Measurements from ENCODE around the gene AQP7. TPM values are rescaled to one million over a fixed set of nuclear protein-coding genes. Genes with fewer than 3 reads are reported as not detected.
A peak's percentile ranks its signal among the peaks of the same experiment; 100 is the strongest.
"Not testable (repeated sequence)": the region's sequence is repeated elsewhere in the genome, so short reads cannot be mapped to it uniquely, and the experiment has no call there.

Gene AQP7
- total RNA-seq, 1 experiment from 2014 or later: not detected

GRCh38 chr9:33382397-33382796 lies 20.0 kb downstream of the AQP7 start:
- in situ Hi-C loops (cut with HindIII; ENCODE audit: low pct_unique_long_range_greater_than_20kb, low sequenced_read_pairs): not testable (repeated sequence)
- DNase-seq (ENCODE audit: low read depth): peak; percentile 28

DNA sequence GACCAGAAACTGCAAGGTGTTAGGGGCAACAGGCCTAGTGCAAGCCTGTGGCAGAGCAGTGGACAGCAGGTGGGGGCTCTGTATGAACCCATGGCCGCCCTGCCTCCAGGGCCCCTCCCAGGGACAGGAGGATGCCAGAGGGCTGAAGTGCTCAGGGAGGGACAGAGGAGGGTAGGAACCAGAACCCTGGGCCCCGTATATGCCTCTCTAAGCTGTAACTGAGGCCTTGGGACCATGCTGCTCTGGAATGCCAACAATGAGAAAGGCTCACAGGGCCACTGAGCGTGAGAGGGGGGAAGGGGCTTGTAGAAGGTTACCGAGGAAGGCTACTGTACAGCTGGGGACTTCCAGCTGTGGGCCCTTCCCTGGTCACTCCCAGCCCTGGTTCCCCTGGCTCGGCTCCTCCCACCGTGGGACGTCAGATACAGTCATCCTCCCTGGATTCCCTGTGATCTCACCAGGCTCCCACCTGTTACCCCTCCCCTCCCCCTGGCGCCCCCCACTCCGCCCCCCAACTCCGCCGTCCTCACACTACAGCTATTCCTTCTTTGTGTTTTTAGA lies 21.1 kb downstream of the AQP7 start:
- in situ Hi-C loops (cut with HindIII; ENCODE audit: low pct_unique_long_range_greater_than_20kb, low sequenced_read_pairs): no loop called here
- no peak for DNase-seq (ENCODE audit: low read depth)

DNA sequence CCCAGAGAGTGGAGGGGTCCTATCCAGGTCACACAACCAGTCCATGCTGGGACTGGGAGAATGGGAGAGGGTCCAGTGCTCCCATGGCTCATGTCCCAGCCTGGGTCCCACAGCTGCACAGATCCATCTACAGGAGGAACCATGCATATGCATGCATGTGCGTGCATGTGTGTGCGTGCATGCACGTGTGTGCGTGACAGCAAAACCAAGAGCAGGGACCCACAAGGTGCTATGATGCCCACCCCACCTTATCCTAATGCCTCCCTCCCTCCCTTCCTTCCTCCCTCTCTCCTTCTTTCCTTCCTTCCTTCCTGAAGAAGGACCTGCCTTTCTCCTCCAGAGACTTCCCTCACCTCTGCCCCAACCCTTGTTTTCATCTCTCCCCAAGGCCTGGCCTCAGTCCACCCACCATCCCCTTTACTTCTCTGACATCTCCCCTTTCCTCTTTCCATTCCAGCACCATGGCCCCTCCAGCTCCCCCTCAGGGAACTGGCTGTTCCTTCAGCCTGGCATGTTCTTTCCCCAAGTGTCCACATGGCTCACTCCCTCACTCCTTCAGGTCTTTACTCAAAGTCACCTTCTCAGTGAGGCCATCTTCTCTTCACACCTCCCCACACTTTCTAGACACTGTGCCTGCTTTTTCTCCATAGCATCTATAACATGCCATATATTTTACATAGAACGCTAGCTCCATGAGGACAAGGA lies 21.8 kb downstream of the AQP7 start:
- in situ Hi-C loops (cut with HindIII; ENCODE audit: low pct_unique_long_range_greater_than_20kb, low sequenced_read_pairs): no loop called here
- no peak for DNase-seq (ENCODE audit: low read depth)

DNA sequence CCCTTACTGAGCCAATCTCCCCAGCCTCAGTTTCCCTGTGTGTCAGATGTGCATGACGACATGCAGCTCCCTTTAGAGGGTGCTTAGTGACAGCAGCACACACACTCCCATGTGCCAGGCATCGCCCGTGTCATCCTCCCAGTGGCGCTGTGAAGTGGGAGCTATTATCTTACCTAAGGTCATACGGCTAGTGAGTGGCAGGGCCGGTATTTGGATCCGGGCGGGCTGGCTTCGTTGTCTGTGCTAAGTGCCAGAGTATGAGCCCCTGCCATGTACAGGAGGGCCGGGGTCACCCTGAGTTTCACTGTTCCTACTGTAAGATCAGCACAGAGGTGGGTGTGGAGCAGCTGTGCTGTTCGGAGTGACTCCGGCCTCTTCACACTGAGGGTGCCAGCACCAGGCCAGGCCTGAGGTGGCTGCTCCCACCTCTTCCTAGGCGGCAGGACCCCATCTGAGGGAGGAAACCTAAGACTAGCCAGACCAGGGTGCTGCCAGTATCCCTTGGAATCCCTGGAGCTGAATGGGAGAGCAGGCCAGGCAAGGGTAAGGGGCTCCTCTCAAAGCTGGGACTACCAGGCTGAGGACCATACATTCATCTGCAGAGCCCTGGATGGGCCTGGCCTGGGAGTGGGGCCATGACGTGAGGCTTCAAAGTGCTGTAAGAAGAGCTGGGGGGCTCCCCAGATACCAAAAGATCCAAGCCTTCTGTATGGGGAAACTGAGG lies 22.5 kb downstream of the AQP7 start:
- in situ Hi-C loops (cut with HindIII; ENCODE audit: low pct_unique_long_range_greater_than_20kb, low sequenced_read_pairs): no loop called here
- no peak for DNase-seq (ENCODE audit: low read depth)

- in situ Hi-C loops (cut with HindIII; ENCODE audit: low pct_unique_long_range_greater_than_20kb, low sequenced_read_pairs): no loop called here
- DNase-seq (ENCODE audit: low read depth): no peak
Observed at GRCh38 chr9:33378121-33378795, 24.1 kb downstream of the AQP7 start.

DNA sequence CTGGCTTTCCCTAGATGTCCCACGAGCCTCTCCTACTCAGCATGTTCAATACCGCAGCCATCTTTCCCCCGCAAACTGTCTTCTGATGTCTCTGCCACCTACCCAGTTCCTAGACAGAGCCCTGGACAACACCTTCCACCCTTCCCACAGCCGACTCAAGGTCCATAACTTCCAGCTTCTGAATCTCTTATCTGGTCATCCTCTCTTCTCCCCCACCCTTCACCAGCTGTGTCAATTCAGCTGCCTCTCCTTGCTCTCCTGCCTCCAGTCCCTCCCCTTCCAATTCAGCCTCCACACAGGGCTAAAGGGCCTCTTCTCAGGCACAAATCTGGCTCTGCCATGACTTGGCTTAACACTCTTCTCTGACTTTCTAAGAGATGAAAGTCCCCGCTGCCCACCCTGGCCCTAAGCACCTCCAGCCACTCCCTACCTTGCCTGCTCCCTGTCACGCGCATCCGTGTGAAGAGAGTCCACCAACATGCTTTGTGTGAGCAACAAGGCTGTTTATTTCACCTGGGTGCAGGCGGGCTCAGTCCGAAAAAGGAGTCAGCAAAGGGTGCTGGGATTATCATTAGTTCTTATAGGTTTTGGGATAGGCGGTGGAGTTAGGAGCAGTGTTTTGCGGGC lies 25.2 kb downstream of the AQP7 start:
- in situ Hi-C loops (cut with HindIII; ENCODE audit: low pct_unique_long_range_greater_than_20kb, low sequenced_read_pairs): no loop called here
- no peak for DNase-seq (ENCODE audit: low read depth)

- in situ Hi-C loops (cut with HindIII; ENCODE audit: low pct_unique_long_range_greater_than_20kb, low sequenced_read_pairs): no loop called here
- DNase-seq (ENCODE audit: low read depth): no peak
Observed at GRCh38 chr9:33375841-33376321, 26.5 kb downstream of the AQP7 start.

- in situ Hi-C loops (cut with HindIII; ENCODE audit: low pct_unique_long_range_greater_than_20kb, low sequenced_read_pairs): no loop called here
- DNase-seq (ENCODE audit: low read depth): no peak
Observed at GRCh38 chr9:33375238-33375840, 27.0 kb downstream of the AQP7 start.

DNA sequence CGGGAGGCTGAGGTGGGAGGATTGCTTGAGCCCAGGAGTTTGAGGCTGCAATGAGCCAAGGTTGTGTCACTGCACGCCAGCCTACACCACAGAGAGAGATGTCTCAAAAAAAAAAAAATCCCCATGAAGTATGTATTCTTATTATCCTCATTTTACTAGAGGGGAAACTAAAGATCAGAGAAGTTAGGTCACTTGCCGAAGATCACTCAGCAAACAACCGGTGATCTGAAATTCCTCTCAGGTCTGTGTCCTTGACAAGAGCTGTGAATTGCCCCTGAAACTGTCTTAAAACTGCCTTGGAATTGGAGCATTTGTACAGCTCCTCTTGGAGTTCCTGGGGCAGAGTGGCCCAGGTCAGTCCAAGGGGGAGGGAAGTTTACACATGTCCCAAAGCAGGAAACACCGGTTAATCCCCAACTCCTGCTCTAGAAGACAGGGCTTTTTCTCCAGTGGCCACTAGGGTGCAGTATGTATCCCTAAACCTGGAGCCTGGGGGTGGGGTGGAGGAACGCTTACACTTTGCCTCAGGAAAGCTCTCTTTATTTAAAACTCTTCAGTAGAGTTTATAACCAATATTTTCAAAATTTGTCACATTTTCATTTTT lies 27.6 kb downstream of the AQP7 start:
- in situ Hi-C loops (cut with HindIII; ENCODE audit: low pct_unique_long_range_greater_than_20kb, low sequenced_read_pairs): no loop called here
- DNase-seq (ENCODE audit: low read depth): peak; percentile 62

DNA sequence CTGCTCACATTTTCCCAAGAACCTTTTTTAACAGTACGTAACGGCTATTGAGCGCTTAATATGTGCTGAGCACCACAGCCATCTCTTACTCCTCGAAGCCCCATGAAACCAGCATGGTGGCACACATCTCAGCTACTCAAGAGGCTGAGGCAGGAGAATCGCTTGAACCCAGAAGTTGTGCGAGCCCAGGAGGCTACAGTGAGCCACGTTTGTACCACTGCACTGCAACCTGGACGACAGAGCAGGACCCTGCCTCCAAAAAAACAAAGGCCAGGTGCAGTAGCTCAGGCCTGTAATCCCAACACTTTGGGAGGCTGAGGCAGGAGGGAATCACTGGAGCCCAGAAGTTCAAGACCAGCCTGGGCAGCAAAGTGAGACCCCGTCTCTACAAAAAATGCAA lies 28.2 kb downstream of the AQP7 start:
- in situ Hi-C loops (cut with HindIII; ENCODE audit: low pct_unique_long_range_greater_than_20kb, low sequenced_read_pairs): no loop called here
- DNase-seq (ENCODE audit: low read depth): no peak

GRCh38 chr9:33372900-33373299 lies 29.5 kb downstream of the AQP7 start:
- DNase-seq (ENCODE audit: low read depth): no peak
- in situ Hi-C loops (cut with HindIII; ENCODE audit: low pct_unique_long_range_greater_than_20kb, low sequenced_read_pairs): no loop called here

- no peak for DNase-seq (ENCODE audit: low read depth)
- in situ Hi-C loops (cut with HindIII; ENCODE audit: low pct_unique_long_range_greater_than_20kb, low sequenced_read_pairs): no loop called here
Observed at GRCh38 chr9:33366979-33367480, 35.3 kb downstream of the AQP7 start.

DNA sequence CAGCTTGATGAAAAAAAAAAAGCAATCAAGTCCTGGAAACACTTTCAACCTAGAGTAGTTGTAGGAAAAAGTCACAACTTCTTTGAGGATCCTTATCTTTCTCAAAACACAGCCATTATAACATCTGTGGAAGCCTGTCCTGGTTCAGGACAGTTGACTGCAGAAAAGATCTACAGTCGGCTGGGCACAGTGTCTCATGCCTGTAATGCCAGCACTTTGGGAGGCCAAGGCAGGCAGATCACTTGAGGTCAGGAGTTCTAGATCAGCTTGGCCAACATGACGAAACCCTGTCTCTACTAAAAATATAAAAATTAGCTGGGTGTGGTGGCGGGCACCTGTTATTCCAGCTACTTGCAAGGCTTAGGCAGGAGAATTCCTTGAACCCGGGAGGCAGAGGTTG lies 37.6 kb downstream of the AQP7 start:
- in situ Hi-C loops (cut with HindIII; ENCODE audit: low pct_unique_long_range_greater_than_20kb, low sequenced_read_pairs); DNase-seq (ENCODE audit: low read depth): not testable (repeated sequence)

GRCh38 chr9:33364127-33364526 lies 38.2 kb downstream of the AQP7 start:
- no peak for DNase-seq (ENCODE audit: low read depth)
- in situ Hi-C loops (cut with HindIII; ENCODE audit: low pct_unique_long_range_greater_than_20kb, low sequenced_read_pairs): no loop called here

DNA sequence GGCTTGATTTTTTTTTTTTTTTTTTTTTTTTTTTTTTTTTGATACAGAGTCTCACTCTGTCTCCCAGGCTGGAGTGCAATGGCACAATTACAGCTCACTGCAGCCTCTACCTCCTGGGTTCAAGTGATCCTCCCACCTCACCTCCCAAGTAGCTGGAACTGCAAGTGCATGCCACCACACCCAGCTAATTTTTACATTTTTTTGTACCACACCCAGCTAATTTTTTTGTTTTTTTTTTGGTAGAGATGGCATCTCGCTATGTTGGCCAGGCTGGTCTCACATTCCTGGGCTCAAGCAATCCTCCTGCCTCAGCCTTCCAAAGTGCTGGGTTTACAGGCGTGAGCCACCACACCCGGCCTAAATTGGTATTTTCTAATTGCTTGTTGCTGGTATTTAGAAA lies 43.7 kb downstream of the AQP7 start:
- DNase-seq (ENCODE audit: low read depth); in situ Hi-C loops (cut with HindIII; ENCODE audit: low pct_unique_long_range_greater_than_20kb, low sequenced_read_pairs): not testable (repeated sequence)

- no peak for DNase-seq (ENCODE audit: low read depth)
- in situ Hi-C loops (cut with HindIII; ENCODE audit: low pct_unique_long_range_greater_than_20kb, low sequenced_read_pairs): no loop called here
Observed at GRCh38 chr9:33355933-33356332, 46.4 kb downstream of the AQP7 start.

DNA sequence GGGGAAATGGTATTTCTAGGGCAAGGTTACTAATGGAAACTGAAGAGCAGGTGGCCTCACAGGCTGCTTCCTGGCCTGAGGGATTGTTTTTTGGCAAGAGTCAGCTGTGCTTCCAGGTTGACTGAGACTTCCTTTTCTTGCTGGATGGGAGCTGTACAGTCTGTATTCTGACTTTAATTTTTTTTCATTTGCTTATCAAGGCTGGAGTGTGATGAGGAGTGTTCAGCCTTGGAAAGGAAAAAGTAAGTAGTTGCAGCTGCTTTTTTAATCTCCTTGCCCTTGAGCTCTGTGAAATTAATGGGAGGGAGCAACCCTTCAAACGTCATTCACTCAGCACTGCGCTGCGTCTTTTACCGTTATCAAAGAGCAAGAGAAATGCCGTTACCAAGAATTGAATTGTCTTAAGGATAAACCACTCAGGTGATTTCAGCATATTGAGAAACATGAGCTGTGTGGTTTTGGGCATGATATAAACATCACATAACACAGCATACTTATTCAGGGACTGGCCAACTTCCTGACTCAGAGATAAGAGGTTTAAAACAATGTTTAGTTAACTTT lies 47.6 kb downstream of the AQP7 start:
- no peak for DNase-seq (ENCODE audit: low read depth)
- in situ Hi-C loops (cut with HindIII; ENCODE audit: low pct_unique_long_range_greater_than_20kb, low sequenced_read_pairs): no loop called here
